Naive thymus-derived CD4-positive, alpha-beta T cell (primary cell): ENCODE measurements around the gene LRRC61. TPM values are rescaled to one million over a fixed set of nuclear protein-coding genes. Genes with fewer than 3 reads are reported as not detected.

Source experiments
- ATAC-seq: fragments of 150-1000 bp; cut with Tn5 transposase; 2 replicates; pipeline ENCODE4 v1.10.0; 2021; ENCODE audit warnings: mild to moderate bottlenecking, moderate library complexity
- CTCF ChIA-PET: fragments of 350-600 bp; sonication (Branson Sonifier 250); formaldehyde crosslinking; loops from one replicate; lab custom pipeline; 2021; ENCODE audit warnings: antibody characterized with exemption; lab: Charles Lee
- POLR2A ChIA-PET: fragments of 350-600 bp; sonication (Branson Sonifier 250); formaldehyde crosslinking; loops from one replicate; lab custom pipeline; 2021; ENCODE audit warnings: antibody characterized with exemption, inconsistent platforms; lab: Charles Lee
- DNase-seq, 9 donors: peaks; one replicate each; pipeline versions ENCODE4 v3.0.0 to v3.0.0-alpha.2; 2020 to 2022; ENCODE audit warnings: mixed read lengths in 1 of 9
- H3K27ac ChIP-seq: one replicate; pipeline ENCODE4 v1.7.0; 2013; ENCODE audit warnings: mild to moderate bottlenecking, low read depth, low read length, moderate library complexity
- H3K27me3 ChIP-seq, 2 donors: one replicate each; pipeline ENCODE4 v1.7.0; 2013; ENCODE audit warnings: low read length in 2 of 2, mild to moderate bottlenecking in 2 of 2, moderate library complexity in 2 of 2; ENCODE audit not compliant: control insufficient read depth in 2 of 2, insufficient read depth in 2 of 2
- H3K36me3 ChIP-seq, 3 experiments: 1 replicate in 2 of 3; 2 replicates in 1 of 3; pipeline ENCODE4 v1.7.0; 2013; ENCODE audit warnings: low read length in 3 of 3, mild to moderate bottlenecking in 3 of 3, moderate library complexity in 1 of 3; ENCODE audit not compliant: insufficient read depth in 3 of 3, control insufficient read depth in 2 of 3
- H3K4me1 ChIP-seq, 2 donors: one replicate each; pipeline ENCODE4 v1.7.0; 2013; ENCODE audit warnings: low read length in 2 of 2, mild to moderate bottlenecking in 2 of 2, moderate library complexity in 1 of 2; ENCODE audit not compliant: control insufficient read depth in 2 of 2, insufficient read depth in 2 of 2
- H3K4me3 ChIP-seq: 2 replicates; pipeline ENCODE4 v1.7.0; 2013; ENCODE audit warnings: mild to moderate bottlenecking, low read length
- H3K9me3 ChIP-seq, 3 experiments: 1 replicate in 2 of 3; 2 replicates in 1 of 3; pipeline ENCODE4 v1.7.0; 2013; ENCODE audit warnings: low read length in 3 of 3; ENCODE audit not compliant: control insufficient read depth in 2 of 3
- H3K27ac Mint-ChIP-seq, 9 donors: one replicate each; pipeline ENCODE4 v1.8.0; 2020 to 2022; ENCODE audit warnings: mixed read lengths in 9 of 9, mild to moderate bottlenecking in 8 of 9, moderate library complexity in 5 of 9, inconsistent platforms in 2 of 9
- H3K27me3 Mint-ChIP-seq, 5 donors: one replicate each; pipeline ENCODE4 v1.8.0; 2021 to 2022; ENCODE audit warnings: mixed read lengths in 5 of 5, mild to moderate bottlenecking in 1 of 5
- H3K36me3 Mint-ChIP-seq, 5 donors: one replicate each; pipeline ENCODE4 v1.8.0; 2020 to 2022; ENCODE audit warnings: mixed read lengths in 5 of 5, mild to moderate bottlenecking in 3 of 5, inconsistent platforms in 1 of 5
- H3K4me1 Mint-ChIP-seq, 7 donors: one replicate each; pipeline ENCODE4 v1.8.0; 2020 to 2022; ENCODE audit warnings: mixed read lengths in 7 of 7, mild to moderate bottlenecking in 3 of 7, inconsistent platforms in 1 of 7
- H3K4me3 Mint-ChIP-seq, 10 donors: one replicate each; pipeline ENCODE4 v1.8.0; 2020 to 2022; ENCODE audit warnings: mild to moderate bottlenecking in 10 of 10, mixed read lengths in 10 of 10, moderate library complexity in 6 of 10, inconsistent platforms in 2 of 10
- H3K9me3 Mint-ChIP-seq, 11 donors: one replicate each; pipeline ENCODE4 v1.8.0; 2020 to 2022; ENCODE audit warnings: mixed read lengths in 11 of 11, mild to moderate bottlenecking in 4 of 11, inconsistent platforms in 1 of 11, moderate library complexity in 1 of 11
- intact Hi-C, 2 donors: fragments of 100-400 bp; cut with micrococcal nuclease; formaldehyde crosslinking; loops; one replicate each; pipeline ENCODE4 v1.15.1; 2023
- polyA plus RNA-seq, 2 donors: library from polyadenylated mRNA; unstranded; fragments of 300-500 nt; fragmentation: Illumina TruSeq; gene quantifications; one replicate each; pipeline ENCODE4 v1.2.3, GENCODE V29; 2021
- total RNA-seq, 6 experiments: library from RNA in 5 of 6; stranded (reverse) in 5 of 6; gene quantifications; 1 replicate in 5 of 6; 2 replicates in 1 of 6; pipeline ENCODE4 v1.2.3 and lab custom pipeline; 2021 to 2026

LRRC61 gene
- total and polyA plus RNA-seq, 7 experiments from 2014 or later = 8.3 to 30.0 (median 13.8) TPM

DNA sequence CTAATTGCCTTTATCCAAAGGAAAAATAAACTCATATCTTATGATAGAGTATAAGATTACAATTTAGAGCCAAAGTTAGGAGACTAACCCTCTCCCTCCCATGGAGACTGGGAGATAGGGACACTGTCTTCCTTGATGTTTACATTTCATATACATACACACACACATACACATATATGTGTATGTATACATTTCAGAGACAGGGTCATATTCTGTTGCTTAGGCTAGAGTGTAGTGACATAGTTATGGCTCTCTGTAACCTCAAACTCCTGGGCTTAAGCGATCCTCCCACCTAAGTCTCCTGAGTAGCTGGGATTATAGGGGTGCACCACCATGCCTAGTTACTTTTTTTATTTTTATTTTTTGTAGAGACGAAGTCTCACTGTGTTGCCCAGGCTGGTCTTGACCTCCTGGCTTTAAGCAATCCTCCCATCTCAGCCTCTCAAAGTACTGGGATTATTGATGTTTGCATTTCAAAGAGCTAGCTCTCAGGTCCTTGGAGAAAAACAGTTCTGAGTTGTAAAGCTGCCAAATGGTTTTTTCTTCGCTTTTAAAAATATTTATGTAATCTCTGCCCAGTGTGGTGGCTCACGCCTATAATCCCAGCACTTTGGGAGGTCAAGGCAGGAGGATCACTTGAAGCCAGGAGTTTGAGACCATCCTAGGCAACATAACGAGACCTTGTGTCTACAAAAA, 37.4 kb downstream of the LRRC61 start:
- peaks cover 6 to 38% of the 10 kb centered on the region in 2 donors for H3K4me1 ChIP-seq
- DNase-seq (no peak), ATAC-seq (no peak)
- Mint-ChIP-seq H3K4me3 (peak overlapping the region in 2 of 10 donors; percentile 24 to 50), H3K27me3 (no peaks in the 10 kb centered on the region), H3K27ac (peak overlapping the region in 8 of 9 donors; percentile 15 to 93 (median 86)), H3K36me3 (no peaks in the 10 kb centered on the region), H3K4me1 (peaks cover 24 to 72% (median 60%) of the 10 kb centered on the region in 7 donors), H3K9me3 (peaks cover 0 to 2% (median 0%) of the 10 kb centered on the region in 11 donors)
- ChIA-PET CTCF (interaction anchor here (0.6 kb wide), 2 partner anchors 518 to 552 kb away, joined by 3 read pairs; no protein-coding TSS in a partner anchor), POLR2A (interaction anchor here (1.0 to 1.3 kb wide), 2 partner anchors 10 to 47 kb away, joined by 3 to 7 read pairs; no protein-coding TSS in a partner anchor)
- H3K36me3 ChIP-seq = no peaks in the 10 kb centered on the region
- H3K9me3 ChIP-seq = no peaks in the 10 kb centered on the region
- no peak overlapping the region for H3K4me3 ChIP-seq
- no peak overlapping the region for H3K27ac ChIP-seq
- H3K27me3 ChIP-seq = no peaks in the 10 kb centered on the region
- intact Hi-C loops = no loop called here

DNA sequence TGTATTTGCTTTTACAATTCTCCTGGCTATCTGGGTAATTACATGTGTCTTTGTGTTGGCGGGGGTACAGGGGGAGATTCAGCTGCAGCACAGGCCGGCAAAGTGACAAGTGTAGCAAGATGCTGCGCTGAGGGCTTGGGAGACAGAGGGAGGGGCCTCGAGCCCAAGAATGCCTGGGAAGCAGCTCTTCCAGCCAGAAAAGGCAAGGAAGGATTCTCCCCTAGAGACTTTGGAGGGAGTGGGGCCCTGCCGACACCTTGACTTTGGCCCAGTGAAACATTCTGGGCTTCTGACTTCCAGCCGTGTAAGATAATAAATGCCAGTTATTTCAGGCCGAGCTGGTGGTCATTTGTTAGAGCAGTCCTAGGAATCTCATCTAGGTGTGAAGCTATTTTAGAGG, 38.2 kb downstream of the LRRC61 start:
- DNase-seq = no peak
- ChIA-PET POLR2A (interaction anchor here (1.0 to 1.3 kb wide), 2 partner anchors 9 to 46 kb away, joined by 3 to 7 read pairs; no protein-coding TSS in a partner anchor), CTCF (no interaction called here)
- Mint-ChIP-seq H3K4me3 (no peak overlapping the region), H3K9me3 (peaks cover 0 to 2% (median 0%) of the 10 kb centered on the region in 11 donors), H3K27ac (peak overlapping the region in 2 of 9 donors; percentile 15 to 26), H3K27me3 (no peaks in the 10 kb centered on the region), H3K36me3 (no peaks in the 10 kb centered on the region), H3K4me1 (peaks cover 27 to 77% (median 65%) of the 10 kb centered on the region in 7 donors)
- Histone ChIP-seq H3K9me3 (no peaks in the 10 kb centered on the region), H3K4me1 (peaks cover 6 to 45% of the 10 kb centered on the region in 2 donors), H3K36me3 (no peaks in the 10 kb centered on the region), H3K4me3 (no peak overlapping the region), H3K27me3 (no peaks in the 10 kb centered on the region), H3K27ac (no peak overlapping the region)
- no peak for ATAC-seq
- intact Hi-C loops = no loop called here

DNA sequence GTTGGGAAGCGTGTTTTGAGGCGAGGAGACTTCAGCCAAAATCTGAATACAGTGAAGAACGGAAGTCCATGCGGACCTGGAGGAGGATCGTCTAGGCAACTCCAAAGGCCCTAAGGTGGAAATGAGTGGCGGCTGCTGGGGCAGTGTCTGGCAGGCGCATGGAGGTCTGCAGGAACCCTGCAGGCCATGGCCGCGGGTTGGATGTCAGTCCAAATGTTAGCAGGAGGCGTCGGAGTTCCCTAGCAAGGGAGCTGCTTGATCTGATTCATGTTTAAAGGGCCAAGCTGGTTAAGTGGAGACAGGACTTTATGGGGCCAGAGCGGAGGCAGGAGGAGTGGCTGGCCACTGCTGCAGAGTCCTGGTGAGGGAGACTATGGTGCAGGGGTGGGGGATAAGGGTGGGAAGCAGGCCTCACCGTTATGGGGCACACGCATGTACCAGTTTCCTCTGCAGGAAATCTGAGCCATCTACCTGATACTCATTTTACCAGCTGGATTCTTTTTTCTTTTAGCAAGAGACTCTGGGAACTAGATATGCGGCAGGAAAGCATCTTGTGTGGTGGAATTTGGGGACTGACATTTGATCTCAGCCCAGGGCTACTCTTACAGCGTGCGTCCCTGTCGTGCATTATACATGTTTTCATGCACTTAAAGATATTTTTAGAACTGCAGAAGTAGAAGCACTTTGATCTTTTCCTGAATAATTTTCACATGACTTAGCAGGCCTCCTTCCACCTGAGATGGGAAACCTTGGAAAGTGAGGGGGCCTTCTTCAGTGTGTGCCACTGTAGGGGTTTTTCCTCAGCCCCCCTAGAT, 38.9 kb downstream of the LRRC61 start:
- H3K4me3 ChIP-seq = no peak overlapping the region
- peaks cover 6 to 42% of the 10 kb centered on the region in 2 donors for H3K4me1 ChIP-seq
- H3K27ac Mint-ChIP-seq = peak overlapping the region in 3 of 9 donors; percentile 15 to 50 (median 26)
- H3K27me3 Mint-ChIP-seq = no peaks in the 10 kb centered on the region
- ChIA-PET CTCF (interaction anchor here (1.1 to 1.3 kb wide), 3 partner anchors 8 to 58 kb away, joined by 3 to 4 read pairs (median 4); a partner anchor contains a TSS), POLR2A (interaction anchor here (0.7 to 1.3 kb wide), 2 partner anchors 24 to 45 kb away, joined by 3 to 5 read pairs; no protein-coding TSS in a partner anchor)
- DNase-seq (no peak), ATAC-seq (no peak)
- H3K36me3 Mint-ChIP-seq = no peaks in the 10 kb centered on the region
- no peaks in the 10 kb centered on the region for H3K36me3 ChIP-seq
- H3K9me3 ChIP-seq = no peaks in the 10 kb centered on the region
- no peaks in the 10 kb centered on the region for H3K27me3 ChIP-seq
- no peak overlapping the region for H3K4me3 Mint-ChIP-seq
- intact Hi-C loops = no loop called here
- H3K9me3 Mint-ChIP-seq = peaks cover 0 to 2% (median 0%) of the 10 kb centered on the region in 11 donors
- H3K27ac ChIP-seq = no peak overlapping the region
- H3K4me1 Mint-ChIP-seq = peaks cover 29 to 76% (median 64%) of the 10 kb centered on the region in 7 donors

DNA sequence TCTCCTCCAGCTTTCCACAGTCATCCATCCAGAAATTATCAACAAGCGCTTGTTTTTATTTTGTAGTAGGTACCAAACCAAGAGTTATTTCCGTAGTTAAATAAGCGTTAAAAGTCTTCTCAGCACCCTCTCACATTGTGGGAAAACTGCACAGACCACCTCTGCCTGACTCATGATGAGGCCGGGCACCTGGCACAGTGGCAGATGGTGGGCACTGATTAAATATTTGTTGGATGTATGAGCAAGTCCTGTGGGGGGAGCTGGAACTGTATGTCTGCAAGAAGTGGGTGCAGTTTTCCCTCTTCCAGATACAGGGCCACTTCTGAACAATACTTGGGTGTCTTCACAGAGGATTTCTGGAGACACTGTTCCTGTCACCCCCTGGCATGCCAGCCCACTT, 40.2 kb downstream of the LRRC61 start:
- H3K27me3 ChIP-seq = no peaks in the 10 kb centered on the region
- intact Hi-C loops = no loop called here
- Mint-ChIP-seq H3K36me3 (no peaks in the 10 kb centered on the region), H3K4me3 (no peak overlapping the region), H3K4me1 (peaks cover 19 to 72% (median 61%) of the 10 kb centered on the region in 7 donors), H3K9me3 (peaks cover 0 to 2% (median 0%) of the 10 kb centered on the region in 11 donors), H3K27me3 (no peaks in the 10 kb centered on the region), H3K27ac (peak overlapping the region in 2 of 9 donors; percentile 25 to 60)
- H3K9me3 ChIP-seq = no peaks in the 10 kb centered on the region
- CTCF ChIA-PET = interaction anchor here (0.8 to 1.3 kb wide), 3 partner anchors 42 to 58 kb away, joined by 3 to 4 read pairs (median 4); a partner anchor contains a TSS
- H3K4me1 ChIP-seq = peaks cover 0 to 33% of the 10 kb centered on the region in 2 donors
- H3K27ac ChIP-seq = no peak overlapping the region
- DNase-seq (no peak), ATAC-seq (no peak)
- POLR2A ChIA-PET = interaction anchor here (1.3 kb wide), 1 partner anchor 43 kb away, joined by 5 read pairs; no protein-coding TSS in a partner anchor
- H3K36me3 ChIP-seq = no peaks in the 10 kb centered on the region
- no peak overlapping the region for H3K4me3 ChIP-seq

DNA sequence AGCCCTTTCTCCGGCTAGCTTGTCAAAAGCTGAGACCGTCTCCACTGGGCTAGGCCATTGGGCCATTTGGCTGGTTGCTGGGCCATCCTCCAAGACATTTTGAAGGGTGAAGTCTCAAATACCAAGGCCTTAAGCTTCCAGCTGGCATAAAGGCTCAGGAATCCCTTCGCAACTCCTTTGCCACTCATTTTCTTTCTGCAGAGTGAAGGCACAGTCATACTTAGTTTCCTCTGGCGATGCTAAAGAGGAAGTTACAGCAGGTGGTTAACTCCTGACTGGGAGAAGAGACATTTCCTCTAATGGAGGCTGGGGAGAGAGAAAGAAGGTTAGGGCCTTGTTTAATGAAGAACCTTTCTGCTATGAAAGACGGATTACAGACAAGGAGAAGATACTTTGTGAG, 40.7 kb downstream of the LRRC61 start:
- ChIA-PET POLR2A (no interaction called here), CTCF (no interaction called here)
- peaks cover 15 to 67% (median 56%) of the 10 kb centered on the region in 7 donors for H3K4me1 Mint-ChIP-seq
- H3K9me3 ChIP-seq = no peaks in the 10 kb centered on the region
- H3K27ac Mint-ChIP-seq = peak overlapping the region in 7 of 9 donors; percentile 1 to 85 (median 50)
- ATAC-seq = peak; percentile 37
- peak overlapping the region in 4 of 10 donors; percentile 1 to 61 (median 33) for H3K4me3 Mint-ChIP-seq
- intact Hi-C loops = no loop called here
- H3K36me3 Mint-ChIP-seq = peaks cover 0 to under 1% (median 0%) of the 10 kb centered on the region in 5 donors
- peak overlapping the region; percentile 24 for H3K27ac ChIP-seq
- no peak overlapping the region for H3K4me3 ChIP-seq
- no peak for DNase-seq
- no peaks in the 10 kb centered on the region for H3K36me3 ChIP-seq
- H3K4me1 ChIP-seq = peaks cover 0 to 28% of the 10 kb centered on the region in 2 donors
- H3K9me3 Mint-ChIP-seq = peaks cover 0 to 2% (median 0%) of the 10 kb centered on the region in 11 donors
- no peaks in the 10 kb centered on the region for H3K27me3 ChIP-seq
- no peaks in the 10 kb centered on the region for H3K27me3 Mint-ChIP-seq

DNA sequence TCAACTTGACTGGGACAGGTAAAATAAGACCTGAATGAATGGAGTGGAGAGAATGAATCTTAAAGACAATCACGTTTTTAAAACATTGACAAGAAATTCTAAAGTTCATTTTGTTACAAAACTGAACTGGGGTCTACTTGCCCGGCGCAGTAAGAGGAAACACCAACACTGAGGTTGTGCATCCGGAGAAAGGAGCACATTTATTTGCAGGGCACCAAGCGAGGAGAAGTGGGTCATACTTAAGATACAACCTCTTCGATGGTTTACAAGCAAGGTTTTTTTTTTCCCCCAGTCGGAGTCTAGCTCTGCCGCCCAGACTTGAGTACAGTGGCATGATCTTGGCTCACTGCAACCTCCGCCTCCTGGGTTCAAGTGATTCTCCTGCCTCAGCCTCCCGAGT, 42.0 kb downstream of the LRRC61 start:
- Histone ChIP-seq H3K27me3 (no peaks in the 10 kb centered on the region), H3K36me3 (peaks cover 0 to 4% (median 0%) of the 10 kb centered on the region in 3 experiments), H3K9me3 (no peaks in the 10 kb centered on the region), H3K4me3 (no peak overlapping the region), H3K27ac (no peak overlapping the region), H3K4me1 (peaks cover 11 to 34% of the 10 kb centered on the region in 2 donors)
- intact Hi-C loops = loop anchor here in 1 of 2 donors (5.0 kb wide), 1 partner anchor 607 kb away; no protein-coding TSS in a partner anchor
- no peak for DNase-seq
- H3K27ac Mint-ChIP-seq = peak overlapping the region in 6 of 9 donors; percentile 79 to 93 (median 87)
- CTCF ChIA-PET = no interaction called here
- H3K36me3 Mint-ChIP-seq = peaks cover 0 to 2% (median 0%) of the 10 kb centered on the region in 5 donors
- H3K4me1 Mint-ChIP-seq = peaks cover 20 to 63% (median 56%) of the 10 kb centered on the region in 7 donors
- no peak for ATAC-seq
- H3K4me3 Mint-ChIP-seq = peak overlapping the region in 2 of 10 donors; percentile 2 to 58
- H3K27me3 Mint-ChIP-seq = no peaks in the 10 kb centered on the region
- H3K9me3 Mint-ChIP-seq = no peaks in the 10 kb centered on the region
- POLR2A ChIA-PET = interaction anchor here (1.2 to 2.7 kb wide), 3 partner anchors 7 to 12 kb away, joined by 8 to 22 read pairs (median 12); no protein-coding TSS in a partner anchor
